ENCODE measurements around the gene DOCK9.

Gene DOCK9

DNA sequence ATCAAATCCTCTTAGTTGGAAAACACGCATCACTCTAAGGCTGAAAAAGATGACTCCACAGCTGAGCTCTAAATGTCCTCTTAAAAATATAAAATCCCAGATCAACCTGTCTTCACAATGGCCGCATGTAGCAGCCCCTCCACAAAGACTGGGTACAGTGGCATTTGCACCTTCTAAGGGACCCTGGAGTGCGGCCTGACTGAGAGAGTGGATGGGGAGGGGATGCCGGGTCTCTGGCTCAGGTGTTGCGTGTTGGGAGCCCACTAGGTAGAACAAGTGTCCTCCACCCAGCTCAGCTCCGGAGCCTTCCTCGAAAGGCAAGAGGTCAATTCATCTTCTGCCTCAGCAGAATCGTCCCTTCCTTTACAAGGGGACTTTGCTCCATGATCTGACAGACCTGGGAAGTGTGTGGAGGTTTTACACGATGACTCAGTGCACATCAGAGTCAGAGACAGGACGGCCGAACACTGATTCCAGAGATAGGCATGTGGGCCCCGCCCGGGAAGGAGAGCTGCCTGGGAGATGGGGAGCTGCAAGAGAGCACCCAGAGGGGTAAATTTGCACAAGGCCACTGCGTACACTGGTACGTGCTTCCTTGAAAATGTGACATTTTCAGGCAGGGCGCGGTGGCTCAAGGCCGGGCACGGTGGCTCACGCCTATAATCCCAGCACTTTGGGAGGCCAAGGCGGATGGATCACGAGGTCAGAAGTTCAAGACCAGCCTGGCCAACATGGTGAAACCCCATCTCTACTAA is 201.8 kb downstream of the DOCK9 start:
- H3K4me3 ChIP-seq (ENCODE audit: low read depth, low read length): no peak overlapping the region
- in situ Hi-C loops (cut with HindIII; ENCODE audit: low sequenced_read_pairs): no loop called here
- no peak for DNase-seq (ENCODE audit: low read depth)
- TF ChIP-seq, protein P1, sequence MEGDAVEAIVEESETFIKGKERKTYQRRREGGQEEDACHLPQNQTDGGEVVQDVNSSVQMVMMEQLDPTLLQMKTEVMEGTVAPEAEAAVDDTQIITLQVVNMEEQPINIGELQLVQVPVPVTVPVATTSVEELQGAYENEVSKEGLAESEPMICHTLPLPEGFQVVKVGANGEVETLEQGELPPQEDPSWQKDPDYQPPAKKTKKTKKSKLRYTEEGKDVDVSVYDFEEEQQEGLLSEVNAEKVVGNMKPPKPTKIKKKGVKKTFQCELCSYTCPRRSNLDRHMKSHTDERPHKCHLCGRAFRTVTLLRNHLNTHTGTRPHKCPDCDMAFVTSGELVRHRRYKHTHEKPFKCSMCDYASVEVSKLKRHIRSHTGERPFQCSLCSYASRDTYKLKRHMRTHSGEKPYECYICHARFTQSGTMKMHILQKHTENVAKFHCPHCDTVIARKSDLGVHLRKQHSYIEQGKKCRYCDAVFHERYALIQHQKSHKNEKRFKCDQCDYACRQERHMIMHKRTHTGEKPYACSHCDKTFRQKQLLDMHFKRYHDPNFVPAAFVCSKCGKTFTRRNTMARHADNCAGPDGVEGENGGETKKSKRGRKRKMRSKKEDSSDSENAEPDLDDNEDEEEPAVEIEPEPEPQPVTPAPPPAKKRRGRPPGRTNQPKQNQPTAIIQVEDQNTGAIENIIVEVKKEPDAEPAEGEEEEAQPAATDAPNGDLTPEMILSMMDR (IDR thresholded peaks at IDR 0.05; ENCODE audit: low read depth, low read length, missing control alignments): no peak

DNA sequence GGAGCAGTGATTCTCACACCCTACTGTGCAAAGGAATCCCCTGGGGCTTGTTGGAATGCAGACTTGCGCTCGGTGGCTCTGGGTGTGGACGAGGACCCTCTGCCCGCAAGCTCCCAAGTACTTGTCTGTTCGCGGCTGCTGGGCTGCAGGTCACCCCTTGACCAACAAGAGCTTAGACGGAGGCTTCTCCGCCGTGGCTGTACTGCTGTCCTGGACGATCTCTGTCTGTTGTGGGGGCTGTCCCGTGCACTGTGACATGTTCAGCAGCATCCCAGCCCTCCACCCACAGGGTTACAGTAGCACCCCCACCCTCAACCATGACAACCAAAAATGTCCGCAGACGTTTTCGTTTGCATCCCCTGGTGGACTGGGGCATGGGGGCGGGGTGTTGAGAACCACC is 202.5 kb downstream of the DOCK9 start:
- no peak for DNase-seq (ENCODE audit: low read depth)
- no peak overlapping the region for H3K4me3 ChIP-seq (ENCODE audit: low read depth, low read length)
- TF ChIP-seq, protein P1 (IDR thresholded peaks at IDR 0.05; ENCODE audit: low read depth, low read length, missing control alignments): no peak
- in situ Hi-C loops (cut with HindIII; ENCODE audit: low sequenced_read_pairs): no loop called here

DNA sequence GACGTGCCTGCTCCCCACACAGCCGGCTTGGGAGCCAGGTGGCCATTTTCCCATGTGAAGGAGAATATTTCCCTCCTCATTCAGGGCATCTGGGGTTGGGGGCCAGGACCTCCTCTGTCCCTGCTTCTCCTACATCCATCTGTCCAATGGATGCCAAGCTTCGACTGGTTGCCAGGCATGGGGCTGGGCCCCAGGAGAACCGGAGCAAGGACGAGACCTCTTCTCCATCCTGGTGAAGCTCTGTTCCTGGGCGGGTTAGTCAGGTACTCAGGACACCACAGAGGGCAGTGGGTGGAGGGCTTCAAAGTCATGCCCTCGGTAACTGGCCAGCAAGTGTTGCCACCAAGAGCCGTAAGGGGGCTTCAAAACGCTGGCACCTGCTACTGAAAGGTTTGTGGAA is 203.1 kb downstream of the DOCK9 start:
- no peak overlapping the region for H3K4me3 ChIP-seq (ENCODE audit: low read depth, low read length)
- no peak for DNase-seq (ENCODE audit: low read depth)
- TF ChIP-seq, protein P1 (IDR thresholded peaks at IDR 0.05; ENCODE audit: low read depth, low read length, missing control alignments): no peak
- in situ Hi-C loops (cut with HindIII; ENCODE audit: low sequenced_read_pairs): no loop called here

DNA sequence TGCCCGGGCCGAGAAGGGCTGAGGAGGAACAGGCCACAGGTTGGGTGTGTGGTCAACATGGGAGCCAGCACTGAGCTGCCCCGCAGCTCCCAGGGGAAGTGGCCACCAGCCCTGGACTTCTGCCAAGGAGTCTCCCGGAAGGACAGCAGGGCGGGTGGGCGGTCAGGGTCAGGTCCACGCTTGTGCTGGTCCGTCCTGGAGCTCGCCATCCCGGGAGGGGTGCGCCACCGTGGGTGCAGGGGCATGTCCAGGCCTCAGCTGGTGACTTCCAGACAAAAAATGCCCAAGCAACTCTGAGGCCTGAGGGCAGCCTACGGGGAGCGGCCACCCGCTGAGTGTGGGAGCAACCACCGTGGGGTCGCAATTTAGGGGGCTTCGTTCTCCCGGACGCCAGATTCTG is 203.9 kb downstream of the DOCK9 start:
- no peak for DNase-seq (ENCODE audit: low read depth)
- TF ChIP-seq, protein P1 (IDR thresholded peaks at IDR 0.05; ENCODE audit: low read depth, low read length, missing control alignments): no peak
- H3K4me3 ChIP-seq (ENCODE audit: low read depth, low read length): no peak overlapping the region
- in situ Hi-C loops (cut with HindIII; ENCODE audit: low sequenced_read_pairs): no loop called here

DNA sequence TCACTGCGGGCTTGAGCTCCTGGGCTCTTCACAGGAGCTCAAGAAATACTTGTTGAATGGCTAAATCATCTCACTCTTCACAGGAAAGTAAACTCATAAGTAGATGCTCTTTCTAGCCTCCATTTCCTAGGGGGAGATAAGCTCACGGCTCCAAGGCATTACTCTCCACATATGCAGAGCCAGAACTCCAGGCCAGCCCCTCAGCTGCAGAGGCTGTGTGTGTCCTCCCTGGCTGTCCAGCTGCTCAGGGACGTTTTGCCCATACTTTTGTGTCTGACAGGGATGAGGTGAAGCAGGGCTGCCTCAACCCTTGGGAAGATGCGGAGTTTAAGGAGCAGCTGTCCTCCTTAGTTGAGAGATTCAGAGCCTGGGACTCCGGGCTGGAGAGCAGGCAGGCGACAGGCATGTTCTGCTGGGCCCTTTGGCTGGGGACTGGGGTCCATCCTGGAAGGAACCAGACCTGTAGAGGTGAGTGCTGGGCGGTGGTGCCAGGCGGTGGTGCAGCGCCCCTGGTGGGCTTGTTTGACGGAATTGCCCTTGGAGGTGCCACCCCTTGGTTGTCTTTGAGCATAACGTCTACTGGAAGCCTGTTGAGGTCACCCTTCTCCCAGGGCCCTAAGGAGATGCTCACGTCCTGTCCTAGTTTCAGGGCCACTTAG is 204.9 kb downstream of the DOCK9 start:
- DNase-seq (ENCODE audit: low read depth): no peak
- in situ Hi-C loops (cut with HindIII; ENCODE audit: low sequenced_read_pairs): no loop called here
- TF ChIP-seq, protein P1 (IDR thresholded peaks at IDR 0.05; ENCODE audit: low read depth, low read length, missing control alignments): no peak
- no peak overlapping the region for H3K4me3 ChIP-seq (ENCODE audit: low read depth, low read length)

DNA sequence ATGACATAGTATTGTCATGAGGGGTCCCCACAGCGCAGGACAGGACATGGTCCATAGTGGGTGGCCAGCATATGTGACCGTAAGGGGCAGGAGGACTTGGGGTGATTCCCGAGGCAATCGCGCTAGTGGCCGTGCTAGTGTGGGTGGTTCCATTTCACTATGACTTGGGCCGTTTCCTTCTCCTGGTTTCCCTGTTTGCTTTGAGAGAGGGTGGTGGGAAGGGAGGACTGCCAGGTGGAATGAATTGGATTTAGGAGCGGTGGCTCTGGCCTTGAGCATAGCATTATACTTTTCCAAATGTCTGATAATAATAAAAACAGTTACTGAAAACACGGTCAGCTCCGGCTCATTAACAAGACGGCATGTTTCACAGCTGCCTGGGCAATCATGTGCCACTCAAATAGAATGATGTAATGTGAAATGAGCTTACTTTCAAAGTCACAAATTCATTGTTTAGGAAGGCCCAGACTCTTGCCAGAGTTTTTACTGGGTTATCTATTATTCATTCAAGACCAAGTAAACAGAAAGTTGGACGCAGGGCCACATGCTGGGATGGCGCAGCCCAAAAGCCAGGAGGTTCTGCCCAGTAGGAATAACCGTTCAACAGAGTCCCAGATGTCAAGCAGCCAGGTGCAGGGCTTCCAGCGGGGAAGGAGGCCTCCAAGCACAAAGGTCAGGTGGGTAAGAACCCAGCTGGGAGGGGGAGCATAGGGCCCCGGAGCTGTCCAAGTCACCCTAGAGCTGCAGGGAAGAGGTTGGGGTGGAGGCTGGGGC is 205.8 kb downstream of the DOCK9 start:
- DNase-seq (ENCODE audit: low read depth): no peak
- TF ChIP-seq, protein P1 (IDR thresholded peaks at IDR 0.05; ENCODE audit: low read depth, low read length, missing control alignments): no peak
- in situ Hi-C loops (cut with HindIII; ENCODE audit: low sequenced_read_pairs): no loop called here
- no peak overlapping the region for H3K4me3 ChIP-seq (ENCODE audit: low read depth, low read length)

Measured in astrocyte of the cerebellum (primary cell).